GM12878 (cell line): ENCODE results near the gene KAT2A. TPM values are rescaled to one million over a fixed set of nuclear protein-coding genes. Genes with fewer than 3 reads are reported as not detected.

Experiments
- ATAC-seq: fragments of 200-7000 bp; cut with Tn5 transposase; 3 replicates; pipeline ENCODE4 v1.9.1; 2020; ENCODE audit warnings: mild to moderate bottlenecking, moderate library complexity
- BruUV-seq: library from RNA; stranded (reverse); fragments of 400-500 nt; replicated peaks from 2 replicates; lab custom pipeline; 2021; lab: Mats Ljungman, UMichigan
- CTCF ChIA-PET: fragments of 300-600 bp; sonication (Branson Sonifier 250); formaldehyde crosslinking; extraction: SDS; loops from one replicate; lab custom pipeline; 2021; ENCODE audit warnings: inconsistent platforms; lab: Yijun Ruan, JAX
- POLR2A ChIA-PET: fragments of 350-600 bp; formaldehyde crosslinking; extraction: SDS; loops from one replicate; lab custom pipeline; 2021; ENCODE audit warnings: inconsistent platforms; lab: Charles Lee
- RAD21 ChIA-PET: fragments of 300-600 bp; sonication (Branson Sonifier 250); formaldehyde crosslinking; loops from one replicate; lab custom pipeline; 2023; ENCODE audit warnings: antibody characterized with exemption; ENCODE audit not compliant: unreplicated experiment; lab: Charles Lee
- SMC1A ChIA-PET: fragments of 300-600 bp; sonication (Branson Sonifier 250); formaldehyde crosslinking; loops from one replicate; lab custom pipeline; 2023; ENCODE audit not compliant: unreplicated experiment, uncharacterized antibody; lab: Charles Lee
- DNase-seq: peaks from one replicate; pipeline ENCODE4 v3.0.0-alpha.2; 2011; ENCODE audit warnings: low read depth, low spot score
- FAIRE-seq: peaks from 3 replicates; lab custom pipeline; 2011; peaks lifted over from hg19 to GRCh38; lab: Jason Lieb, UNC
- H2AFZ ChIP-seq: 2 replicates; pipeline ENCODE4 v1.6.0; 2011; ENCODE audit warnings: low read depth, low read length, control low read depth; ENCODE audit not compliant: control insufficient read depth
- H3K27ac ChIP-seq: 2 replicates; pipeline ENCODE4 v1.5.1; 2011; ENCODE audit warnings: control low read depth; ENCODE audit not compliant: control insufficient read depth, insufficient read depth
- H3K27me3 ChIP-seq, 2 experiments: replicated peaks in 1 of 2; 2 replicates each; pipeline versions ENCODE4 v1.6.0 to v1.6.1; 2011; ENCODE audit warnings: low read length in 1 of 2; ENCODE audit not compliant: control insufficient read depth in 2 of 2, insufficient read depth in 2 of 2
- H3K36me3 ChIP-seq, 2 experiments: 2 replicates each; pipeline ENCODE4 v1.5.1; 2011; ENCODE audit warnings: low read length in 1 of 2; ENCODE audit not compliant: control insufficient read depth in 2 of 2, insufficient read depth in 2 of 2
- H3K4me1 ChIP-seq: 2 replicates; pipeline ENCODE4 v1.6.1; 2011; ENCODE audit warnings: mild to moderate bottlenecking, low read length, moderate library complexity, mixed read lengths; ENCODE audit not compliant: control insufficient read depth, insufficient read depth
- H3K4me2 ChIP-seq: 2 replicates; pipeline ENCODE4 v1.6.0; 2011; ENCODE audit warnings: control low read depth; ENCODE audit not compliant: control insufficient read depth, insufficient read depth
- H3K4me3 ChIP-seq: fragments of 200-600 bp; sonication (generic); 2 replicates; pipeline ENCODE4 v1.5.1; 2016
- H3K79me2 ChIP-seq: 2 replicates; pipeline ENCODE4 v1.6.0; 2011; ENCODE audit warnings: low read length; ENCODE audit not compliant: control insufficient read depth, insufficient read depth
- H3K9ac ChIP-seq: 2 replicates; pipeline ENCODE4 v1.8.0; 2011; ENCODE audit warnings: low read length, control low read depth, mixed read lengths; ENCODE audit not compliant: control insufficient read depth, insufficient read depth
- H3K9me3 ChIP-seq: replicated peaks from 3 replicates; pipeline ENCODE4 v1.5.1; 2011; ENCODE audit warnings: mild to moderate bottlenecking, low read length; ENCODE audit not compliant: control insufficient read depth, insufficient read depth
- H4K20me1 ChIP-seq: 2 replicates; pipeline ENCODE4 v1.6.0; 2011; ENCODE audit not compliant: control insufficient read depth, insufficient read depth
- ATF7 ChIP-seq: fragments of 450-650 bp; IDR thresholded peaks from 2 replicates; pipeline ENCODE4 v1.6.1; 2016; ENCODE audit warnings: low read depth, mild to moderate bottlenecking
- BACH1 ChIP-seq: fragments of 450-650 bp; IDR thresholded peaks from 2 replicates; pipeline ENCODE4 v1.6.1; 2017; ENCODE audit warnings: mild to moderate bottlenecking, borderline replicate concordance
- BRCA1 ChIP-seq: IDR thresholded peaks from 2 replicates; pipeline ENCODE4 v1.6.1; 2011; ENCODE audit warnings: low read depth, low read length, improper control_type of control experiment
- CREB1 ChIP-seq: IDR thresholded peaks from 2 replicates; pipeline ENCODE4 v1.6.1; 2012; ENCODE audit warnings: low read depth, mild to moderate bottlenecking, inconsistent platforms
- CREM ChIP-seq: IDR thresholded peaks from 2 replicates; pipeline ENCODE4 v1.6.1; 2014; ENCODE audit warnings: antibody characterized with exemption, low read depth
- DPF2 ChIP-seq: fragments of 450-650 bp; IDR thresholded peaks from 2 replicates; pipeline ENCODE4 v1.6.1; 2017; ENCODE audit warnings: mild to moderate bottlenecking
- FOXK2 ChIP-seq: fragments of 450-650 bp; IDR thresholded peaks from 2 replicates; pipeline ENCODE4 v1.6.1; 2017; ENCODE audit warnings: mild to moderate bottlenecking, moderate library complexity
- IKZF2 ChIP-seq, 2 experiments: fragments of 450-650 bp; IDR thresholded peaks; 2 replicates each; pipeline ENCODE4 v1.6.1; 2017; ENCODE audit warnings: mild to moderate bottlenecking in 2 of 2, moderate library complexity in 2 of 2
- MYB ChIP-seq: fragments of 150-350 bp; IDR thresholded peaks from 2 replicates; pipeline ENCODE4 v1.6.1; 2014; ENCODE audit warnings: mild to moderate bottlenecking, low read depth, low read length, borderline replicate concordance
- NFIC ChIP-seq: IDR thresholded peaks from 2 replicates; pipeline ENCODE4 v1.6.1; 2012; ENCODE audit warnings: low read depth, mild to moderate bottlenecking, inconsistent platforms, low read length, moderate library complexity
- NFYB ChIP-seq: IDR thresholded peaks from 2 replicates; pipeline ENCODE4 v1.6.1; 2011; ENCODE audit warnings: low read depth, mild to moderate bottlenecking, low read length, improper control_type of control experiment, moderate library complexity; ENCODE audit not compliant: insufficient read depth
- NR2C2 ChIP-seq: IDR thresholded peaks from 2 replicates; pipeline ENCODE4 v1.6.1; 2011; ENCODE audit warnings: borderline replicate concordance, low read depth; ENCODE audit not compliant: control insufficient read depth, insufficient read length
- NRF1 ChIP-seq: conservative IDR thresholded peaks from 2 replicates; pipeline ENCODE4 v1.6.1; 2011; ENCODE audit warnings: mild to moderate bottlenecking, low read depth, low read length, improper control_type of control experiment
- SIN3A ChIP-seq: IDR thresholded peaks from 2 replicates; pipeline ENCODE4 v1.6.1; 2012; ENCODE audit warnings: low read depth, low read length, improper control_type of control experiment
- SMAD1 ChIP-seq: fragments of 450-650 bp; IDR thresholded peaks from 2 replicates; pipeline ENCODE4 v1.6.1; 2018; ENCODE audit warnings: mild to moderate bottlenecking, low read depth; ENCODE audit not compliant: partially characterized antibody
- SUPT20H ChIP-seq: IDR thresholded peaks from 2 replicates; pipeline ENCODE4 v1.6.1; 2011; ENCODE audit warnings: low read depth, mild to moderate bottlenecking, low read length, moderate library complexity, borderline replicate concordance; ENCODE audit not compliant: control insufficient read depth
- TCF3 ChIP-seq: IDR thresholded peaks from 2 replicates; pipeline ENCODE4 v1.6.1; 2012; ENCODE audit warnings: low read depth, mild to moderate bottlenecking, low read length, borderline replicate concordance; ENCODE audit not compliant: insufficient read depth
- WRNIP1 ChIP-seq: IDR thresholded peaks from 2 replicates; pipeline ENCODE4 v1.6.1; 2011; ENCODE audit warnings: low read depth, low read length, improper control_type of control experiment, borderline replicate concordance
- WGBS: methylation state at CpG from one replicate; pipeline ENCODE4 v1.1.6; 2016; ENCODE audit warnings: low lambda C conversion rate; ENCODE audit not compliant: insufficient replicate concordance, insufficient coverage; ENCODE audit errors: missing lambda C conversion rate; 5-methylcytosine and 5-hydroxymethylcytosine counted together
- in situ Hi-C: fragments of 300-500 bp; cut with MboI; formaldehyde crosslinking; loops from 9 replicates; pipeline ENCODE4 v1.14.3; 2018; ENCODE audit warnings: mixed read lengths
- intact Hi-C: fragments of 100-400 bp; cut with micrococcal nuclease; formaldehyde crosslinking; loops from one replicate; pipeline ENCODE4 v1.14.2; 2022; ENCODE audit not compliant: unreplicated experiment
- polyA plus RNA-seq, 11 experiments: library from polyadenylated mRNA; depleted of rRNA in 4 of 11; unstranded in 6 of 11; stranded (reverse) in 5 of 11; fragments of >200 nt; fragmentation: Nextera tagmentation in 4 of 11; fragmentation: Illumina TruSeq in 1 of 11; extraction: Ambion mirVana in 4 of 11; extraction: Trizol in 1 of 11; gene quantifications; 1 replicate in 1 of 11; 2 replicates in 10 of 11; pipeline versions ENCODE4 v1.2.1 to v1.2.3, GENCODE V29; 2011 to 2016; ENCODE audit warnings: inconsistent platforms in 2 of 11, missing spikeins in 2 of 11, low read depth in 1 of 11
- total RNA-seq, 4 experiments: library from RNA; depleted of rRNA in 3 of 4; stranded (reverse); fragments of >200 nt in 3 of 4; fragmentation: Illumina TruSeq in 1 of 4; extraction: Trizol in 1 of 4; gene quantifications; 2 replicates each; pipeline versions ENCODE4 v1.2.1 to v1.2.3, GENCODE V29; 2013 to 2021
- TF ChIP-seq, protein P1 (sequence below): fragments of 450-650 bp; formaldehyde crosslinking; IDR thresholded peaks from 2 replicates; pipeline ENCODE4 v1.4.0; 2022; ENCODE audit warnings: mild to moderate bottlenecking, moderate library complexity

KAT2A gene
- total and polyA plus RNA-seq, 10 of the 15 experiments (the other 5 are each of a cell fraction or from before 2014, with no cell fraction given): 0.85 to 47.5 (median 14.6) TPM

DNA sequence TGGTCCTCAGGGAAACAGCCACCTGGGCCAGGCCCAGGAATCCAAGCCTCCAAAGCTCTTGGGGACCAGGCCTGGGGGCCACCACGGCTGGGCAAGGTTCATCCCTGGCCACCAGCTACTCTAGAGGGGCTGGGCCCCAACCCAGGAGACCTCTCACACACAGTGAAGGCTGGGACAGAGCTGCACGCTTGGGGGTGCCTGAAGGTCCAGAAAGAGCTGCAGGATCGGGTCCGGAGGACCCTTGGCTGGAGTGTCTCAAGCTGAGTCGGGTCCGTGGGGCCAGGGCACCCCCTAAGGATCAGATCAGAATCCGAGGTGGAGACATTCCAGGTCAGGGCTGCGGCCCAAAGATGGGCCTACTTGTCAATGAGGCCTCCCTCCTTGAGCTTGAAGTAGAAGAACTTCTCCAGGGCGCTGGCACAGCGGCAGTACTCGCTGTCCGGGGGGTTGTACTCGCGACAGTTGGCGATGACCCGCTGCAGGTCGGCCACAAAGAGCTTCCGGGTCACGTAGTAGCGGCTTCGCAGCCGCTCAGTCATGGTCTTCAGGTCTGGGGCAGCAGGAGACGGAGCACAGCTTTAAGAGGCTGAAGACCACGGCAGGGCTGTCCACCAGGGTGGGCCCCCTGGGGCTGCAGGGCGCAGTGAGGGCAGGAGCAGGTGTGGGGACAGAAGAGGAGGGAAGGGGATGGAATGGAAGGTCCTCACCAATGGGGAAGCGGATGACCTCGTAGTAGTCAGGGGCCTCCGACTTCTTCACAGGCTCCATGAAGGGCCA, 7.7 kb downstream of the KAT2A start (continued):
- no peak for TF ChIP-seq CREB1
- TF ChIP-seq TCF3: no peak
- TF ChIP-seq BRCA1: no peak
- no peak for TF ChIP-seq BACH1
- TF ChIP-seq SMAD1: no peak
- TF ChIP-seq WRNIP1: no peak
- TF ChIP-seq FOXK2: no peak

DNA sequence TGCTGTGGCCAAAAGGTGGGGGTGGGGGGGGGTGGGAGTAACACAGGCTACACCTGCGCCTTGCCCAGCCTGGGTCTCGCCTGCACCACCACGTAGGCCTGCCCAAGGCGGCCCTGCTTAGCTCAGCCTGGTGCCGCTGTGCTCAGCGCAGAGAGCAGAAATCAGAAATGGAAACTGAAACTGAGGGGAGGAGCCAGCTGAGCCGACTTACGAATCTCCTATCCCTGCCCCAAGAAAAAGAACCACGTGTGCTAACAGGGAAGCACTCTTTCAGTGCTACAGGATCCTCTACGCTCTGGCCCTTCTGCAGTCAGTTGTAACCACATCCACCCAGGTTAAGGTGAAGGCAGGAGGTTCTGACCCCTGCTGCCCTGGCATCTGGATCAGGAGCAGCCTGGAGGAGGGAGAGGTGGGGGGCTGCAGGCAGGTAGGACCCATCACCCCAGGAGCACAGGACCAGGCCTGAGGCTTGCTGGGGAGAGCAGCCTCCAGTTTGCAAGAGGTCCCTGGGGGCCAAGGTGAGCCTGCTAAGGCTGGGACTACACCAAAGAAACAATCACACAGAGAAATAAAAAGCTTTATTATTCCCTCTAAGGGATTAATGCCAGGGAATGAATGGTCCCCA, 8.5 kb downstream of the KAT2A start, which contains the start of gene DHX58:
Gene DHX58 (minus strand): TSS at position 163 of the 625 bp plus-strand sequence. CDS start 822 bp downstream, outside the sequence.
- Histone ChIP-seq H3K4me1 (peaks cover 37% of the 10 kb centered on the region), H3K9me3 (no peaks in the 10 kb centered on the region; the same call in 2 of the 3 replicates), H2AFZ (no peak within 1 kb of the TSS; the same call in 1 of the 2 replicates), H3K9ac (peak within 1 kb of the TSS; percentile 94), H3K36me3 (peaks cover 5 to 6% of the 10 kb centered on the region in 2 experiments; a peak in 2 of 4 replicates), H3K79me2 (peaks cover 13% of the 10 kb centered on the region), H4K20me1 (no peaks in the 10 kb centered on the region), H3K4me3 (peak within 1 kb of the TSS; percentile 79), H3K4me2 (peak within 1 kb of the TSS; percentile 75), H3K27ac (peak within 1 kb of the TSS; percentile 98), H3K27me3 (no peaks in the 10 kb centered on the region)
- FAIRE-seq: peak; percentile 100
- ChIA-PET SMC1A (interaction anchor here (0.5 to 3.4 kb wide), 13 partner anchors 14 to 635 kb away, joined by 3 to 17 read pairs (median 7); partner anchors contain the start of genes CNP, DNAJC7, KCNH4 and ZNF385C), POLR2A (interaction anchor here (0.6 to 3.5 kb wide), 14 partner anchors 8 to 437 kb away, joined by 3 to 23 read pairs (median 5); partner anchors contain the start of genes CNP, DNAJC7, KAT2A and KCNH4), CTCF (interaction anchor here (0.6 to 7.5 kb wide), 15 partner anchors 9 to 182 kb away, joined by 3 to 61 read pairs (median 6); partner anchors contain the start of genes DNAJC7, GHDC, KCNH4 and ODAD4), RAD21 (interaction anchor here (0.6 to 2.7 kb wide), 11 partner anchors 11 to 182 kb away, joined by 3 to 16 read pairs (median 4); partner anchors contain the start of genes CNP, DNAJC7, KCNH4 and ODAD4)
- peak; percentile 90 for DNase-seq
- intact Hi-C loops: no loop called here
- no TSS peak for BruUV-seq
- ATAC-seq: peak; percentile 85
- in situ Hi-C loops: loop anchor here (5.0 kb wide), 2 partner anchors 90 to 150 kb away; partner anchors contain the start of gene NKIRAS2
- WGBS: 1% methylated on average over 10 of the region's 10 CpGs
- TF ChIP-seq NR2C2: no peak
- no peak; a peak in 2 of 4 replicates for TF ChIP-seq IKZF2 (IDR thresholded peaks at IDR 0.05)
- no peak for TF ChIP-seq MYB
- no peak for TF ChIP-seq DPF2
- TF ChIP-seq NFIC: no peak
- TF ChIP-seq CREM: no peak
- TF ChIP-seq, protein P1, sequence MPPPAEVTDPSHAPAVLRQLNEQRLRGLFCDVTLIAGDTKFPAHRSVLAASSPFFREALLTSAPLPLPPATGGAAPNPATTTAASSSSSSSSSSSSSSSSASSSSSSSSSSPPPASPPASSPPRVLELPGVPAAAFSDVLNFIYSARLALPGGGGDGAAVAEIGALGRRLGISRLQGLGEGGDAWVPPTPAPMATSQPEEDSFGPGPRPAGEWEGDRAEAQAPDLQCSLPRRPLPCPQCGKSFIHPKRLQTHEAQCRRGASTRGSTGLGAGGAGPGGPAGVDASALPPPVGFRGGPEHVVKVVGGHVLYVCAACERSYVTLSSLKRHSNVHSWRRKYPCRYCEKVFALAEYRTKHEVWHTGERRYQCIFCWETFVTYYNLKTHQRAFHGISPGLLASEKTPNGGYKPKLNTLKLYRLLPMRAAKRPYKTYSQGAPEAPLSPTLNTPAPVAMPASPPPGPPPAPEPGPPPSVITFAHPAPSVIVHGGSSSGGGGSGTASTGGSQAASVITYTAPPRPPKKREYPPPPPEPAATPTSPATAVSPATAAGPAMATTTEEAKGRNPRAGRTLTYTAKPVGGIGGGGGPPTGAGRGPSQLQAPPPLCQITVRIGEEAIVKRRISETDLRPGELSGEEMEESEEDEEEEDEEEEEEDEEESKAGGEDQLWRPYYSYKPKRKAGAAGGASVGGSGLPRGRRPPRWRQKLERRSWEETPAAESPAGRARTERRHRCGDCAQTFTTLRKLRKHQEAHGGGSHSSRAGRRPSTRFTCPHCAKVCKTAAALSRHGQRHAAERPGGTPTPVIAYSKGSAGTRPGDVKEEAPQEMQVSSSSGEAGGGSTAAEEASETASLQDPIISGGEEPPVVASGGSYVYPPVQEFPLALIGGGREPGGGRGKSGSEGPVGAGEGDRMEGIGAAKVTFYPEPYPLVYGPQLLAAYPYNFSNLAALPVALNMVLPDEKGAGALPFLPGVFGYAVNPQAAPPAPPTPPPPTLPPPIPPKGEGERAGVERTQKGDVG (CRISPR knock-in tag): no peak
- TF ChIP-seq NFYB: no peak
- TF ChIP-seq ATF7: no peak
- TF ChIP-seq SIN3A: no peak; the same call in none of the 2 replicates
- no peak for TF ChIP-seq SUPT20H
- TF ChIP-seq NRF1: no peak
